Lung microvascular endothelial cell (primary cell): Measurements from ENCODE around the gene TREM1. TPM values are rescaled to one million over a fixed set of nuclear protein-coding genes. Genes with fewer than 3 reads are reported as not detected.
A peak's percentile ranks its signal among the peaks of the same experiment; 100 is the strongest.
"Not testable (repeated sequence)": the region's sequence is repeated elsewhere in the genome, so short reads cannot be mapped to it uniquely, and the experiment has no call there.

Experiments used
- DNase-seq, 2 donors: peaks; one replicate each; pipeline versions ENCODE4 v3.0.0 to v3.0.0-alpha.2; 2010; ENCODE audit warnings: low read depth in 2 of 2
- total RNA-seq: library from RNA; depleted of rRNA; stranded (reverse); fragments of >200 nt; gene quantifications from 2 replicates; pipeline ENCODE4 v1.2.1, GENCODE V29; 2014

The TREM1 gene
- total RNA-seq, 1 donor from 2014 or later, result not detected

- not testable (repeated sequence) for DNase-seq
These were observed 10.8 kb upstream of the TREM1 start for GRCh38 chr6:41297248-41297647.

- no peak for DNase-seq
These were observed 7.9 kb upstream of the TREM1 start for GRCh38 chr6:41294214-41294872.

GRCh38 chr6:41291717-41292116 lies 5.2 kb upstream of the TREM1 start:
- no peak for DNase-seq

GRCh38 chr6:41289815-41290214 lies 3.3 kb upstream of the TREM1 start:
- no peak for DNase-seq

- no peak for DNase-seq
These were observed 2.3 kb upstream of the TREM1 start for GRCh38 chr6:41288754-41289129.

- no peak for DNase-seq
These were observed 1.7 kb upstream of the TREM1 start for GRCh38 chr6:41288030-41288753.

- no peak for DNase-seq
These were observed 1.8 kb downstream of the TREM1 start for GRCh38 chr6:41284726-41285125.

- DNase-seq, result no peak
These were observed 2.9 kb downstream of the TREM1 start for GRCh38 chr6:41283600-41283999.

GRCh38 chr6:41280381-41281057 lies 6.0 kb downstream of the TREM1 start:
- DNase-seq, result no peak

GRCh38 chr6:41278699-41279405 lies 7.6 kb downstream of the TREM1 start:
- DNase-seq, result peak; percentile 66 to 67

- DNase-seq, result no peak
These were observed 8.9 kb downstream of the TREM1 start for GRCh38 chr6:41277605-41278004.

- DNase-seq, result no peak
These were observed 11.0 kb downstream of the TREM1 start for GRCh38 chr6:41275489-41275888.

GRCh38 chr6:41274256-41274655 lies 12.2 kb downstream of the TREM1 start:
- no peak for DNase-seq

GRCh38 chr6:41273714-41274113 lies 12.8 kb downstream of the TREM1 start:
- no peak for DNase-seq

GRCh38 chr6:41272591-41273240 lies 13.8 kb downstream of the TREM1 start:
- no peak for DNase-seq

GRCh38 chr6:41271901-41272395 lies 14.5 kb downstream of the TREM1 start:
- DNase-seq, result no peak

- DNase-seq, result no peak
These were observed 16.8 kb downstream of the TREM1 start for GRCh38 chr6:41269716-41270115.

GRCh38 chr6:41269166-41269565 lies 17.3 kb downstream of the TREM1 start:
- no peak for DNase-seq

- no peak for DNase-seq
These were observed 18.0 kb downstream of the TREM1 start for GRCh38 chr6:41268478-41268877.

- no peak for DNase-seq
These were observed 19.9 kb downstream of the TREM1 start for GRCh38 chr6:41266541-41266940.

- DNase-seq, result no peak
These were observed 23.2 kb downstream of the TREM1 start for GRCh38 chr6:41263267-41263666.
